ENCODE measurements around the gene SLC9A3. TPM values are rescaled to one million over a fixed set of nuclear protein-coding genes. Genes with fewer than 3 reads are reported as not detected.

Gene SLC9A3
- total RNA-seq, 4 donors from 2014 or later = 3.7 to 5.9 (median 4.3) TPM

- no peak for DNase-seq (ENCODE audit: low spot score in 2 of 2)
- no peaks in the 10 kb centered on the region for H3K9me3 ChIP-seq
- 70% methylated on average over 6 of the region's 66 CpGs for WGBS
- H3K4me3 ChIP-seq = peak overlapping the region; percentile 12
- H3K36me3 ChIP-seq = no peaks in the 10 kb centered on the region
- peaks cover 28% of the 10 kb centered on the region for H3K4me1 ChIP-seq
- TF ChIP-seq POLR2A (IDR thresholded peaks at IDR 0.05) (no peak), EP300 (IDR thresholded peaks at IDR 0.05) (no peak), POLR2AphosphoS5 (IDR thresholded peaks at IDR 0.05) (no peak), CTCF (IDR thresholded peaks at IDR 0.05) (no peak)
- peaks cover 95% of the 10 kb centered on the region for H3K27me3 ChIP-seq
- no peak overlapping the region for H3K27ac ChIP-seq
Measured at GRCh38 chr5:527646-528628, 3.7 kb upstream of the SLC9A3 start.

- peaks cover 95% of the 10 kb centered on the region for H3K27me3 ChIP-seq
- H3K36me3 ChIP-seq = no peaks in the 10 kb centered on the region
- 55% methylated on average over 6 of the region's 14 CpGs for WGBS
- no peak overlapping the region for H3K27ac ChIP-seq
- H3K4me1 ChIP-seq = peaks cover 28% of the 10 kb centered on the region
- no peak for TF ChIP-seq CTCF (IDR thresholded peaks at IDR 0.05)
- no peak for TF ChIP-seq POLR2A (IDR thresholded peaks at IDR 0.05)
- TF ChIP-seq POLR2AphosphoS5 (IDR thresholded peaks at IDR 0.05) = no peak
- no peak for TF ChIP-seq EP300 (IDR thresholded peaks at IDR 0.05)
- no peak for DNase-seq (ENCODE audit: low spot score in 2 of 2)
- H3K9me3 ChIP-seq = no peaks in the 10 kb centered on the region
- H3K4me3 ChIP-seq = no peak overlapping the region
Measured at GRCh38 chr5:526456-527088, 2.3 kb upstream of the SLC9A3 start.

GRCh38 chr5:525916-526315, 1.7 kb upstream of the SLC9A3 start:
- DNase-seq (ENCODE audit: low spot score in 2 of 2) = no peak
- peaks cover 28% of the 10 kb centered on the region for H3K4me1 ChIP-seq
- TF ChIP-seq CTCF (IDR thresholded peaks at IDR 0.05) = no peak
- no peak overlapping the region for H3K27ac ChIP-seq
- 60% methylated on average over 9 of the region's 9 CpGs for WGBS
- no peaks in the 10 kb centered on the region for H3K9me3 ChIP-seq
- no peaks in the 10 kb centered on the region for H3K36me3 ChIP-seq
- H3K4me3 ChIP-seq = no peak overlapping the region
- peaks cover 92% of the 10 kb centered on the region for H3K27me3 ChIP-seq

GRCh38 chr5:524973-525761, 918 bp upstream of the SLC9A3 start:
- H3K4me3 ChIP-seq = no peak overlapping the region
- no peaks in the 10 kb centered on the region for H3K9me3 ChIP-seq
- TF ChIP-seq EP300 (IDR thresholded peaks at IDR 0.05) = no peak
- TF ChIP-seq POLR2AphosphoS5 (IDR thresholded peaks at IDR 0.05) = no peak
- TF ChIP-seq CTCF (IDR thresholded peaks at IDR 0.05) = no peak
- no peak for TF ChIP-seq POLR2A (IDR thresholded peaks at IDR 0.05)
- no peaks in the 10 kb centered on the region for H3K36me3 ChIP-seq
- H3K27me3 ChIP-seq = peaks cover 92% of the 10 kb centered on the region
- WGBS = 33% methylated on average over 23 of the region's 24 CpGs
- no peak for DNase-seq (ENCODE audit: low spot score in 2 of 2)
- H3K4me1 ChIP-seq = peaks cover 28% of the 10 kb centered on the region
- no peak overlapping the region for H3K27ac ChIP-seq
